ENCODE measurements around the gene EML1.

Gene EML1

DNA sequence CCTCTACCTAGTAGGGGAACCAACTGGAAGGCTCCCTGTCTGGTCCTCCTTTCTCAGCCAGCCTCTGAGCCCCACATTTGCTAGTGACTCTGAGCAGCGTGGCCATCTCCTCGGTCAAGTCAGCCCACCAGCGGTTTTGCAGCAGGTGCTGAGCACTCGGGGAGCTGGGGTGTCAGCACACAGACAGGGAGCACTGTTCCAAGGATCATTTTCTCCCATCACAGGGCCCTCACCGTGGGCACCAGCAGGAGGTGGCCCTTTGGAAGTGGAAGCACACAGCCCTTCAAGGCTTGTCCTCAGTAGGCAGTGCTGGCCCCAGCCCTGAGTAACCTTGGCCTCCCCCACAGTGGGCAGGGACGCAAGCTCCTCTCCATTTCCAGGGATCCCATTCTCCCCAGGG is 24.1 kb upstream of the EML1 start:
- Histone ChIP-seq H3K27me3 (ENCODE audit: insufficient read depth, low read length, poor library complexity) (no peaks in the 10 kb centered on the region), H3K36me3 (ENCODE audit: control insufficient read depth, insufficient read depth, low read length) (no peaks in the 10 kb centered on the region), H4K8ac (ENCODE audit: low read depth, low read length) (no peak overlapping the region), H3K4me3 (ENCODE audit: low read length) (no peak overlapping the region), H3K23ac (ENCODE audit: low read length) (no peak overlapping the region), H3K27ac (ENCODE audit: low read depth, low read length) (no peak overlapping the region), H3K79me2 (ENCODE audit: control insufficient read depth, insufficient read depth, low read length) (no peaks in the 10 kb centered on the region), H3K4me1 (ENCODE audit: control insufficient read depth, low read depth, low read length) (no peaks in the 10 kb centered on the region), H3K18ac (ENCODE audit: low read length) (no peak overlapping the region), H2BK15ac (replicated peaks; ENCODE audit: low read depth) (no peak overlapping the region), H3K4me2 (ENCODE audit: low read length) (no peak overlapping the region), H4K5ac (ENCODE audit: low read length) (no peak overlapping the region), H3K79me1 (ENCODE audit: low read length) (no peaks in the 10 kb centered on the region), H2AK5ac (ENCODE audit: low read length) (no peak overlapping the region), H3K56ac (ENCODE audit: low read length) (no peak overlapping the region), H3K9ac (ENCODE audit: low read length) (no peak overlapping the region), H2BK5ac (ENCODE audit: low read length) (no peak overlapping the region), H3K4ac (ENCODE audit: low read depth, low read length) (no peak overlapping the region), H2BK120ac (ENCODE audit: low read depth, low read length) (no peak overlapping the region)
- no CpG with 5 or more reads among the region's 6 CpGs for WGBS (ENCODE audit: extremely low coverage, insufficient coverage, low lambda C conversion rate)
- DNase-seq = no peak

DNA sequence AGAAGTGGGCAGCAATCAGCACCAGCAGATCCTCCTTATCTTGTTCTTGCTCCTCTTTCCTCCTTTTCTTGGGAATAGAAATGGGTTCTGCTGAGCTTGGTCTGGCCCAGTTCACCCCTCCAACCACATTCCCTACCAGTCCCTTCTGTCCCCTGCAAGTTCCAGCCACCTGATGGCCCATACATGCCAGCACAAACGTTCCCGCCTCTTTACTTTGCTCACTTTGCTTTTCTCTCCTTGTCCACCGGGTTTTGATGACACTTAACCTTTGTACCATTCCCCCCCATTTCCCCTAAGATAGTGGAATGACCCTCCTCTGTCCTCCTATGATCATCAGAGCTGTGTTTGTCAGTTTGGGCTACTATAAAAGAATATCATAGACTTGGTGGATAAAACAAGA is 23.4 kb upstream of the EML1 start:
- no peak for DNase-seq
- Histone ChIP-seq H2BK5ac (ENCODE audit: low read length) (no peak overlapping the region), H3K79me1 (ENCODE audit: low read length) (no peaks in the 10 kb centered on the region), H2AK5ac (ENCODE audit: low read length) (no peak overlapping the region), H2BK15ac (replicated peaks; ENCODE audit: low read depth) (no peak overlapping the region), H3K79me2 (ENCODE audit: control insufficient read depth, insufficient read depth, low read length) (no peaks in the 10 kb centered on the region), H3K27ac (ENCODE audit: low read depth, low read length) (no peak overlapping the region), H3K4me1 (ENCODE audit: control insufficient read depth, low read depth, low read length) (no peaks in the 10 kb centered on the region), H3K36me3 (ENCODE audit: control insufficient read depth, insufficient read depth, low read length) (no peaks in the 10 kb centered on the region), H3K4ac (ENCODE audit: low read depth, low read length) (no peak overlapping the region), H3K18ac (ENCODE audit: low read length) (no peak overlapping the region), H3K4me2 (ENCODE audit: low read length) (no peak overlapping the region), H3K4me3 (ENCODE audit: low read length) (no peak overlapping the region), H3K56ac (ENCODE audit: low read length) (no peak overlapping the region), H3K9ac (ENCODE audit: low read length) (no peak overlapping the region), H4K5ac (ENCODE audit: low read length) (no peak overlapping the region), H3K27me3 (ENCODE audit: insufficient read depth, low read length, poor library complexity) (no peaks in the 10 kb centered on the region), H4K8ac (ENCODE audit: low read depth, low read length) (no peak overlapping the region), H3K23ac (ENCODE audit: low read length) (no peak overlapping the region), H2BK120ac (ENCODE audit: low read depth, low read length) (no peak overlapping the region)
- no CpG with 5 or more reads among the region's 3 CpGs for WGBS (ENCODE audit: extremely low coverage, insufficient coverage, low lambda C conversion rate)

DNA sequence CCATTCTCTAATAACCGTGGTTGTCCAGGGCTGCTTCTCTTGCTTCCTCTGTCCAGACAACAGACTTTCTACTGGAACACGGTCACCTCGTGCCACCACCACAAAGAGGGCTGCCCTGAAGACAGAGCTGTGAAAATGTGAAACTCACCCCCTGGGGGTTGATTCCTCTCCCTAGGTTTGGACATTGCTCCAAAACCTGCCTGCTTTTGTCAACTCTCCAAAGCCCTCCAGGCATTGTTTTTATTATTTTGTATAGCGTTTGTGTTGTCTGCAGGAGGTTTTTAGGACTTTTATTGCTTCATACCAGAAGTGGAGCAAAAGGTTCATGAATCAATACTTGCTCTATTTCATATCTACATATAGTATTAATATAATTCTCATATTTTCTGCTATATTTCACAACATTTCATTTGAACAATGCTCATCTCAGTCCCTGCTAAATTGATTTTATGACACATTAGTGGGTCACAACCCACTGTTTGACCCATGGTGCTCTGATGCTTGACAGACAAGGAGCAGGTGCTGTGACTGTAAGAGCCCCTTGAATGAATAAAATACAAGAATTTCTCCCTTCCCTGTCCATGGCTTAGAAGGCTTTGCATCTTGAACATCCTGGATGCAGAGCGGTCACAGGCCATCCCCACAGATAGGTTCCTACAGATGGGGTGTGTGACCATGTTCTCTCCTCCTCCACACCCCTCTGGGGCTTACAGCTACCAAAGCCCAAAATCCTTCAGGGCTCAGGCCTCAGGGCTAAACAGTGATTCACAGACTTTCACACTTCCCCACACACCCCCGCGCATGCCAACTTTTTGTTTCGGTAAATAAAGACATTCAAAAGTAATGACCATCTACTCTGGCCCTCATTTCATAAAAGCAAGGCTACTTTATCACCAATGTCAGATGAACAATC is 20.6 kb upstream of the EML1 start:
- no peaks in the 10 kb centered on the region for H3K4me1 ChIP-seq (ENCODE audit: control insufficient read depth, low read depth, low read length)
- no peak overlapping the region for H2BK5ac ChIP-seq (ENCODE audit: low read length)
- WGBS (ENCODE audit: extremely low coverage, insufficient coverage, low lambda C conversion rate) = no CpG with 5 or more reads among the region's 8 CpGs
- H4K8ac ChIP-seq (ENCODE audit: low read depth, low read length) = no peak overlapping the region
- no peak overlapping the region for H2BK15ac ChIP-seq (replicated peaks; ENCODE audit: low read depth)
- H3K27me3 ChIP-seq (ENCODE audit: insufficient read depth, low read length, poor library complexity) = no peaks in the 10 kb centered on the region
- no peak overlapping the region for H3K56ac ChIP-seq (ENCODE audit: low read length)
- no peak overlapping the region for H2AK5ac ChIP-seq (ENCODE audit: low read length)
- H3K4me2 ChIP-seq (ENCODE audit: low read length) = no peak overlapping the region
- H3K79me1 ChIP-seq (ENCODE audit: low read length) = no peaks in the 10 kb centered on the region
- H3K36me3 ChIP-seq (ENCODE audit: control insufficient read depth, insufficient read depth, low read length) = no peaks in the 10 kb centered on the region
- H3K4ac ChIP-seq (ENCODE audit: low read depth, low read length) = no peak overlapping the region
- H3K9ac ChIP-seq (ENCODE audit: low read length) = no peak overlapping the region
- no peak overlapping the region for H3K4me3 ChIP-seq (ENCODE audit: low read length)
- H4K5ac ChIP-seq (ENCODE audit: low read length) = no peak overlapping the region
- H3K23ac ChIP-seq (ENCODE audit: low read length) = no peak overlapping the region
- no peak for DNase-seq
- H3K27ac ChIP-seq (ENCODE audit: low read depth, low read length) = no peak overlapping the region
- no peak overlapping the region for H3K18ac ChIP-seq (ENCODE audit: low read length)
- no peak overlapping the region for H2BK120ac ChIP-seq (ENCODE audit: low read depth, low read length)
- H3K79me2 ChIP-seq (ENCODE audit: control insufficient read depth, insufficient read depth, low read length) = no peaks in the 10 kb centered on the region

DNA sequence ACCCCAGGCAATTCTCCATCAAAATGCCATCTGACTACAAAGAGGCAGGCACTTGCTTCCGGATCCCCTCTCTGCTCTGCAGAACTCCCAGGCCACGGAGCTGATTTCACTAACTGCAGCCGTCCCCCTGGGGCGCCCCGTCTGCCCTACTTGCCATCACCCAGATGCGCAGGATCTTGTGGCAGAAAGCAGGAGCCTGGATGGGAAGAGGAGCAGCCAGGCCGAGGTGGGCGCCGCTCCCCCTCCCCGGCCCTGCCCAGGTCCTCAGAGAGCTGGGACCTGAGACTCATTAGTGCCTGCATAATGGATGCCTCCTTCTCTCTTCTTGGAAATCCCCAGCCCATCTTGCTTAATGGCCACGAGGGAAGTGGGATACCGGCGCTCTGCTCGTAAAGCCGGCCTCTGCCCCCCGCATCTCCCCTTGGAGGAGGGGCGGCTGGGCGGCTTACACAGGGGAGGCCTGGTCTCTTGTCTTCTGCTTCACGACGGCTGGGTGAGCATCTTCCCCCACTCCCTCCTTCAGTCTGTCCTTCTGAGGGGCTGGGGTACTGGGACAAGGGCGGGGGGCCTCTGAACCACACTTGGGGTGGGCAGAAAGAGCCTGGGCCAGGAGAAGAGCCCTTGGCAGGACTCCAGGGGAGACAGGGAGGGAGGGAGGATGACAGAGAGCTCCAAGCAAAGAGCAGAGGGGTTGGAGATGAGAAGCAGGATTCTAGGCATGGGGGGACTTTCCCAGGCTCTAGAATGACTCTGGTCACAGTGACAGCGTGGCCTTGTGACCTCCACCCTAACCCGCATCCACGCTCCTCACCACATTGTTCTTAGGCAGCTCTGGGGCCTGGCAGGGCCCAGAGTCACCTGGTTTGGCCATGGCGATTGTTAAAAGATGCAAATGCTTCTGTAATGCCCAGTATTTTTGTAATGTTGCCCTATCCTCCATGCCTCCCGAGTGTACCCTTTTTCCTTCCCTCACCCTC is 19.4 kb upstream of the EML1 start:
- Histone ChIP-seq H3K4me2 (ENCODE audit: low read length) (no peak overlapping the region), H3K4ac (ENCODE audit: low read depth, low read length) (no peak overlapping the region), H2BK120ac (ENCODE audit: low read depth, low read length) (no peak overlapping the region), H3K18ac (ENCODE audit: low read length) (no peak overlapping the region), H2BK5ac (ENCODE audit: low read length) (no peak overlapping the region), H3K27ac (ENCODE audit: low read depth, low read length) (no peak overlapping the region), H2AK5ac (ENCODE audit: low read length) (no peak overlapping the region), H4K5ac (ENCODE audit: low read length) (no peak overlapping the region), H3K4me3 (ENCODE audit: low read length) (no peak overlapping the region), H4K8ac (ENCODE audit: low read depth, low read length) (no peak overlapping the region), H3K4me1 (ENCODE audit: control insufficient read depth, low read depth, low read length) (no peaks in the 10 kb centered on the region), H3K9ac (ENCODE audit: low read length) (no peak overlapping the region), H3K27me3 (ENCODE audit: insufficient read depth, low read length, poor library complexity) (no peaks in the 10 kb centered on the region), H3K36me3 (ENCODE audit: control insufficient read depth, insufficient read depth, low read length) (no peaks in the 10 kb centered on the region), H3K23ac (ENCODE audit: low read length) (no peak overlapping the region), H3K79me2 (ENCODE audit: control insufficient read depth, insufficient read depth, low read length) (no peaks in the 10 kb centered on the region), H3K79me1 (ENCODE audit: low read length) (no peaks in the 10 kb centered on the region), H2BK15ac (replicated peaks; ENCODE audit: low read depth) (no peak overlapping the region), H3K56ac (ENCODE audit: low read length) (peak overlapping the region; percentile 46)
- DNase-seq = peak; percentile 18
- no CpG with 5 or more reads among the region's 26 CpGs for WGBS (ENCODE audit: extremely low coverage, insufficient coverage, low lambda C conversion rate)

DNA sequence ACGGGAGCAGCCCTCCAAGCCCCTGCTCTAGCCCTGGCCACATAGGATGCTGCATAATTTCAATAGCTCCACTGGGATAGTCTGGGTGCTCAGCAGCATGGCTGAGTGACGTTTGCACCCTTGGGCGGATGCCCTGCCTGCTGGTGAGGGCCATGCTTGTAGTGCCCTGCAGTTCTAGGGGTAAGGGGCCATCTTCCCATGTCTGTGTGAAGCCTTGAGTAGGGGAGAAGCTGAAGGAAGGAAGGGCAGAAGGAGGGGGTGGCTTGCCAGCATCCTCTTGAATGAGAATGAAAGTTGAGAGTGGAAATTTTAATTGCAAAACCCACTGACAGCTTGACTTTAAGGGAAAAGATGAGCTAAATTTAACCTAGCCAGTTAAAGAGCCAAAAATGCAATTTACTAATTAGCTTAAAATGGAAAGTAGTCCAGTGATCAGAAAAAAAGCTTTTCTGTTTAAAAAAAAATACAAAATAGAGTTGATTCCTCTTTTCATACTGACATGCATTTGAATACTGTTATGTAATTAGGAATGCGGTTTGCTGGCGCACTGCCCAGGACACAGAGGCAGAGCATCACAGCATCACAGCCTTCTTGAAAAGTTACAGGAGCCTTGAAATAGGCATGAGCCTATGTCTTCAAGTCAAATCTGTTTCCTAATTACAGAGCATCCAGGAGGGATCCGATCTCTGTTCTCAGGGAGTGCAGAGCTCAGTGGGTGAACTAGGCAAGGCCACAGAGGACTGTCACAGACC is 18.5 kb upstream of the EML1 start:
- H3K79me1 ChIP-seq (ENCODE audit: low read length) = no peaks in the 10 kb centered on the region
- H2BK5ac ChIP-seq (ENCODE audit: low read length) = no peak overlapping the region
- H3K4me1 ChIP-seq (ENCODE audit: control insufficient read depth, low read depth, low read length) = no peaks in the 10 kb centered on the region

More for the DNA sequence above, 18.5 kb upstream of the EML1 start:
- no peak overlapping the region for H4K5ac ChIP-seq (ENCODE audit: low read length)
- no peak overlapping the region for H3K23ac ChIP-seq (ENCODE audit: low read length)
- H3K36me3 ChIP-seq (ENCODE audit: control insufficient read depth, insufficient read depth, low read length) = no peaks in the 10 kb centered on the region
- H3K4me3 ChIP-seq (ENCODE audit: low read length) = no peak overlapping the region
- no peak overlapping the region for H2BK15ac ChIP-seq (replicated peaks; ENCODE audit: low read depth)
- no peak overlapping the region for H3K27ac ChIP-seq (ENCODE audit: low read depth, low read length)
- no peaks in the 10 kb centered on the region for H3K27me3 ChIP-seq (ENCODE audit: insufficient read depth, low read length, poor library complexity)
- DNase-seq = no peak
- no peaks in the 10 kb centered on the region for H3K79me2 ChIP-seq (ENCODE audit: control insufficient read depth, insufficient read depth, low read length)
- no CpG with 5 or more reads among the region's 6 CpGs for WGBS (ENCODE audit: extremely low coverage, insufficient coverage, low lambda C conversion rate)
- no peak overlapping the region for H2AK5ac ChIP-seq (ENCODE audit: low read length)
- H3K4me2 ChIP-seq (ENCODE audit: low read length) = no peak overlapping the region
- no peak overlapping the region for H4K8ac ChIP-seq (ENCODE audit: low read depth, low read length)
- no peak overlapping the region for H3K18ac ChIP-seq (ENCODE audit: low read length)
- no peak overlapping the region for H3K4ac ChIP-seq (ENCODE audit: low read depth, low read length)
- H3K56ac ChIP-seq (ENCODE audit: low read length) = no peak overlapping the region
- H2BK120ac ChIP-seq (ENCODE audit: low read depth, low read length) = no peak overlapping the region
- no peak overlapping the region for H3K9ac ChIP-seq (ENCODE audit: low read length)
